Testis (tissue), 2 donors: ENCODE measurements around the gene DNAJC11.

ENCODE experiments used
- POLR2A ChIP-seq: fragments of 450-650 bp; IDR thresholded peaks from one replicate; pipeline ENCODE4 v1.6.1; 2017; ENCODE audit warnings: antibody characterized with exemption, mild to moderate bottlenecking, moderate library complexity
- TF ChIP-seq, protein P1 (sequence below), 3 experiments: fragments of 450-650 bp in 2 of 3; fragments of 200-600 bp in 1 of 3; sonication (generic) in 1 of 3; IDR thresholded peaks; one replicate each; pipeline ENCODE4 v1.5.1; 2016 to 2019; ENCODE audit warnings: antibody characterized with exemption in 3 of 3, mild to moderate bottlenecking in 2 of 3, moderate library complexity in 1 of 3

DNA sequence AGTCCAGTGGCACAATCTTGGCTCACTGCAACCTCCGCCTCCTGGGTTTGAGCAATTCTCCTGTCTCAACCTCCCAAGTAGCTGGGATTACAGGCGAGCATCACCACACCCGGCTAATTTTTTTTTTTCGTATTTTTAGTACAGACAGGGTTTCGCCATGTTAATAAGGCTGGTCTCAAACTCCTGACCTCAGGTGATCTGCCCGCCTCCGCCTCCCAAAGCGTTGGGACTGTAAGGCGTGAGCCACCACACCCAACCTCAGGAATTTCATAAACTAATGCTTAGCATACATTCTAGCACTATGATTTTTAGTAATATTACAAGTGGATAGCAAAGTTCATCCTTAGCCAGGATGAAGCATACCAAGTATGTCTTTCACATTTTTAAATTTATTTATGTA lies 8.7 kb downstream of the DNAJC11 start:
- no peak for TF ChIP-seq POLR2A
- TF ChIP-seq, protein P1, sequence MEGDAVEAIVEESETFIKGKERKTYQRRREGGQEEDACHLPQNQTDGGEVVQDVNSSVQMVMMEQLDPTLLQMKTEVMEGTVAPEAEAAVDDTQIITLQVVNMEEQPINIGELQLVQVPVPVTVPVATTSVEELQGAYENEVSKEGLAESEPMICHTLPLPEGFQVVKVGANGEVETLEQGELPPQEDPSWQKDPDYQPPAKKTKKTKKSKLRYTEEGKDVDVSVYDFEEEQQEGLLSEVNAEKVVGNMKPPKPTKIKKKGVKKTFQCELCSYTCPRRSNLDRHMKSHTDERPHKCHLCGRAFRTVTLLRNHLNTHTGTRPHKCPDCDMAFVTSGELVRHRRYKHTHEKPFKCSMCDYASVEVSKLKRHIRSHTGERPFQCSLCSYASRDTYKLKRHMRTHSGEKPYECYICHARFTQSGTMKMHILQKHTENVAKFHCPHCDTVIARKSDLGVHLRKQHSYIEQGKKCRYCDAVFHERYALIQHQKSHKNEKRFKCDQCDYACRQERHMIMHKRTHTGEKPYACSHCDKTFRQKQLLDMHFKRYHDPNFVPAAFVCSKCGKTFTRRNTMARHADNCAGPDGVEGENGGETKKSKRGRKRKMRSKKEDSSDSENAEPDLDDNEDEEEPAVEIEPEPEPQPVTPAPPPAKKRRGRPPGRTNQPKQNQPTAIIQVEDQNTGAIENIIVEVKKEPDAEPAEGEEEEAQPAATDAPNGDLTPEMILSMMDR (IDR thresholded peaks at IDR 0.05): no peak
